BJ (cell line): ENCODE measurements around the gene SNX1. TPM values are rescaled to one million over a fixed set of nuclear protein-coding genes. Genes with fewer than 3 reads are reported as not detected.

Experiments
- CTCF ChIA-PET: fragments of 350-600 bp; formaldehyde crosslinking; extraction: SDS; loops from one replicate; lab custom pipeline; 2021; ENCODE audit warnings: antibody characterized with exemption, inconsistent platforms; lab: Yijun Ruan, JAX
- POLR2A ChIA-PET: fragments of 300-600 bp; sonication (Branson Sonifier 250); formaldehyde crosslinking; extraction: SDS; loops from one replicate; lab custom pipeline; 2021; ENCODE audit warnings: antibody characterized with exemption; lab: Charles Lee
- DNase-seq: peaks from one replicate; pipeline ENCODE4 v3.0.0-alpha.2; 2011; ENCODE audit warnings: low read depth
- H3K27me3 ChIP-seq: 2 replicates; pipeline ENCODE4 v1.6.0; 2011; ENCODE audit warnings: low read length; ENCODE audit not compliant: control insufficient read depth, insufficient read depth
- H3K36me3 ChIP-seq: 2 replicates; pipeline ENCODE4 v1.5.1; 2011; ENCODE audit warnings: low read length; ENCODE audit not compliant: control insufficient read depth, insufficient read depth
- H3K4me3 ChIP-seq: 2 replicates; pipeline ENCODE4 v1.5.1; 2011; ENCODE audit warnings: low read depth, mild to moderate bottlenecking, control low read depth, low read length
- polyA plus RNA-seq: library from polyadenylated mRNA; depleted of rRNA; stranded (reverse); fragments of >200 nt; gene quantifications from 2 replicates; pipeline ENCODE4 v1.2.3, GENCODE V29; 2011
- TF ChIP-seq, protein P1 (sequence below): IDR thresholded peaks from 2 replicates; pipeline ENCODE4 v1.5.1; 2011; ENCODE audit warnings: low read depth, mild to moderate bottlenecking, control low read depth, inconsistent platforms, low read length, moderate library complexity; ENCODE audit not compliant: insufficient read depth

Gene SNX1
- polyA plus RNA-seq, 1 experiment, result 57.5 TPM

DNA sequence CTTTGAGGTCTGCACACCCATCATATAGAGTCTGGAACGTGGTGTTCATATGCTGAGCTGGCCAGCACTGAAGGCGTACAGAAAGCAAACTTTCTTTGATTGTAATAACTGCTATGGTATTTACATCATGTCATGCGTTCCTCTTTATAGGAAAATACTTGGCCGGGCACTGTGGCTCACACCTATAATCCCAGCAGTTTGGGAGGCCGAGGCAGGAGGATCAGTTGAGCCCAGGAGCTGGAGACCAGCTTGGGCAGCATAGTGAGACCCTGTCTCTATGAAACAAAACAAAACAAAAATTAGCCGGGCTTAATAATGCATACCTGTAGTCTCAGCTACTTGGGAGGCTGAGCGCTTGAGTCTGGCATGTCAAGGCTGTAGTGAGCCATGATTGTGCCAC is 52.4 kb downstream of the SNX1 start:
- Histone ChIP-seq H3K27me3 (peaks cover 5% of the 10 kb centered on the region), H3K36me3 (no peaks in the 10 kb centered on the region; the same call in 1 of the 2 replicates), H3K4me3 (no peak overlapping the region)
- CTCF ChIA-PET, result interaction anchor here (0.8 to 1.2 kb wide), 3 partner anchors 9 to 16 kb away, joined by 3 read pairs; partner anchors contain the start of gene PPIB
- TF ChIP-seq, protein P1, sequence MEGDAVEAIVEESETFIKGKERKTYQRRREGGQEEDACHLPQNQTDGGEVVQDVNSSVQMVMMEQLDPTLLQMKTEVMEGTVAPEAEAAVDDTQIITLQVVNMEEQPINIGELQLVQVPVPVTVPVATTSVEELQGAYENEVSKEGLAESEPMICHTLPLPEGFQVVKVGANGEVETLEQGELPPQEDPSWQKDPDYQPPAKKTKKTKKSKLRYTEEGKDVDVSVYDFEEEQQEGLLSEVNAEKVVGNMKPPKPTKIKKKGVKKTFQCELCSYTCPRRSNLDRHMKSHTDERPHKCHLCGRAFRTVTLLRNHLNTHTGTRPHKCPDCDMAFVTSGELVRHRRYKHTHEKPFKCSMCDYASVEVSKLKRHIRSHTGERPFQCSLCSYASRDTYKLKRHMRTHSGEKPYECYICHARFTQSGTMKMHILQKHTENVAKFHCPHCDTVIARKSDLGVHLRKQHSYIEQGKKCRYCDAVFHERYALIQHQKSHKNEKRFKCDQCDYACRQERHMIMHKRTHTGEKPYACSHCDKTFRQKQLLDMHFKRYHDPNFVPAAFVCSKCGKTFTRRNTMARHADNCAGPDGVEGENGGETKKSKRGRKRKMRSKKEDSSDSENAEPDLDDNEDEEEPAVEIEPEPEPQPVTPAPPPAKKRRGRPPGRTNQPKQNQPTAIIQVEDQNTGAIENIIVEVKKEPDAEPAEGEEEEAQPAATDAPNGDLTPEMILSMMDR, result no peak
- DNase-seq, result no peak
- POLR2A ChIA-PET, result no interaction called here

DNA sequence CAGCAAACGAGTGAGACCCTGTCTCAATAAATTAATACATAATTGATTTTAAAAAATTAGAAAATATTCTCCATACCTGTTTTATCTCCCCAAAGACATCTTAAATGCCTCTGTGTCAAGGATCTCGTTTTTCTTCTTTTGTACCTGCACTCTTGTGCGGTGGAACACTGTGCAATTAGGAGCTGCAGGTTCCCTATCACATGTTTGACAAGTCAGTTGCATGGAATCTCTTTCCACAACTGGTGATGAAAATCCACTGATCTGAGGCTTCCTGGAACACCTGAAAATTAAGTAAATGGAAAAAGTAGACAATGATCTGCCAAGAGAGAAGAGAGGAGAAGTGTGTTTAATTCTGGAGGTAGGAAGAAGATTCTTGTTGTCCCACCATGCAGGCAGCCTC is 52.8 kb downstream of the SNX1 start:
- H3K36me3 ChIP-seq, result no peaks in the 10 kb centered on the region; the same call in 1 of the 2 replicates
- no peak for DNase-seq
- CTCF ChIA-PET, result interaction anchor here (1.0 to 1.2 kb wide), 2 partner anchors 14 to 17 kb away, joined by 3 read pairs; partner anchors contain the start of gene PPIB
- POLR2A ChIA-PET, result no interaction called here
- TF ChIP-seq, protein P1, result no peak
- no peak overlapping the region for H3K4me3 ChIP-seq
- H3K27me3 ChIP-seq, result peaks cover 5% of the 10 kb centered on the region

DNA sequence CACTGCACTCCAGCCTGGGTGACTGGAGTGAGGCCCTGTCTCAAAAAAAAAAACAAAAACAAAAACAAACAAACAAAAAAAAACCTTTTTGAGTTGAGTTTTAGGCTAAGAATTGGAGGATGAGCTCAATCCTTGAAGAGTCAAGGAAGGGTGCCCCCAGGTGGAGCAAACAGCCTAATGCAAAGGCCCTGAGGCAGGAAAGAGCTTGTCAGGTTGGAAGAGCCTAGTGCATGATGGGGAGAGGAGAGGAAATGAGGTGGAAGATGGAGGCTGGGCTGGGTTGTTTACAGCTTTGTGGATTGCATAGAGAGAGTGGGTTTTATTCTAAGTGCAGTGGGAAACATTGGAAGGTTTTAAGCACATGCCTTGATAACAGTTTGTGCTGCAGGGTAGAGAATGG is 53.6 kb downstream of the SNX1 start:
- POLR2A ChIA-PET, result no interaction called here

DNA sequence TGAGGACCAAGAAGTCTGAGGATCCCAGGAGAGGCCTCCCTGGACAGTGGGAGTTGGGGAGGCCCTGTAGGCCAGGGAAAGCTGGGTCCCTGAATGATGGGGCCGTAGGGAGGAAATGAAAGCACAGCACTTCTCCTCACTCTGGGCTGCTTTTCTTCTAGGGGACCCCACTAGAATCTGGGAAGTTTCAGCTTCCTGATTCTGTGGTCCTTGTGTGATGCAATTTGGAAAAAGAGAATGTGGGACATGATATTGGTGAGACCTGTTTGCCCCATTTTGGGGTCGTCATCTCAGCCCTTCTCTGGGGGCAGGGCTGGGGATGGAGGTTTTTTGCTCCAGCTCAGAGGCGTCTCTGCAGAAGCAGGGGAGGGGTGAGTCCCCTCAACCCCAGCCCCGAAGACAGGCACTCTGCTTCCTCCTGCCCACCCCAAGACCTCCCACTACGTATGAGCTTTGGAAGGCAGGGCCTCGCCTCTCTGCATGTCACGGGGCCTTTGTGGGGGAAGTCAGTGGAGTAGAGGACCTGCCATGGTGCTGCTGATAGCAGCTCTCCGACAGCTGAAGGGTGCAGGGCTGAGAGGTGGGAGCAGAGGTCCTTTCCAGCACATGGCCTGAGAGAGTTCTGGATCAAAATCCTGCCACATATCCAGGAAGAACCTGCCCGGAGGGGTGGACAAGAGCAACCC is 54.3 kb downstream of the SNX1 start:
- Histone ChIP-seq H3K27me3 (peaks cover 5% of the 10 kb centered on the region), H3K36me3 (peaks cover 3% of the 10 kb centered on the region), H3K4me3 (no peak overlapping the region)
- CTCF ChIA-PET, result interaction anchor here (0.7 kb wide), 1 partner anchor 64 kb away, joined by 3 read pairs; no protein-coding TSS in a partner anchor
- DNase-seq, result no peak
- TF ChIP-seq, protein P1, result no peak
- POLR2A ChIA-PET, result no interaction called here

More for the DNA sequence above, 53.6 kb downstream of the SNX1 start:
- peaks cover 5% of the 10 kb centered on the region for H3K27me3 ChIP-seq
- DNase-seq, result no peak
- no peak overlapping the region for H3K4me3 ChIP-seq
- TF ChIP-seq, protein P1, result 0 out of 2 replicates have a peak, but pooled peaks have one; percentile 13
- H3K36me3 ChIP-seq, result peaks cover 3% of the 10 kb centered on the region
- CTCF ChIA-PET, result interaction anchor here (0.7 kb wide), 1 partner anchor 63 kb away, joined by 3 read pairs; no protein-coding TSS in a partner anchor

DNA sequence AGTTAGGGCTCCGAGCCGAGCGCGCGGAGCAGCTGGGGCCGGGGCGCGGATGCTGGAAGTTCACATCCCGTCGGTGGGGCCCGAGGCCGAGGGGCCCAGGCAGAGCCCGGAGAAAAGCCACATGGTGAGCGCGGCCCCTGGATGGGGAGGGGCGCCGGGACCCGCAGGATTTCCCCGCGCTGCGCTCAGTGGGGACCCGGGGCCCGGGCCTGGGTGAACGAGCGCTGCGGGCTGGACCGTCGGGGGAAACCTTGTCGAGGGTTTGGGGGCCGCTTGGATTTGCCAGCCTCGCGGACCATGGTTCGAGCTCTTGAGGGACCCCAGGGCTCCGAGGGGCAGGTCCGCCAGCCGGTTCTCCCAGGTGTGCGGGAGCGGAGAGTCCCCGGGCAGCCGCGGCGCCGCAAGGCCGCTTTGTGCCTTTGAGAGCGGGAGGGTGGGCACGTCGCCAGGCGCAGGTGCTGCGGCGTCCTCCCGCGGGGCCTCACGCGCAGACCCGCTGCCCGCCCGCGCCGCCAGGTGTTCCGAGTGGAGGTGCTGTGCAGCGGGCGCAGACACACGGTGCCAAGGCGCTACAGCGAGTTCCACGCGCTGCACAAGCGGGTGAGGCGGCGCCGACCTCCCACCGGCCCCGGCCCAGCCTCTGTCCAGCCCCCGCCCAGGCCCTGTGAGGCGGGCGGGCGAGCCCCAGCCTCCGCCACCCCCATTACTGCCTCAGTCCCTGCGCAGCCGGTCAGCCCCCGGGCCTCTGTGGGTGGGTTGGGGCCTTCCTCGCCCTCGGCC is 56.1 kb downstream of the SNX1 start, which contains the start of gene SNX22:
TSS of gene SNX22 (plus strand) at position 5 of the 780 bp plus-strand sequence. CDS start at position 50, 45 bp downstream.
- DNase-seq, result no peak
- ChIA-PET POLR2A (interaction anchor here (0.6 kb wide), 1 partner anchor 10 kb away, joined by 6 read pairs; no protein-coding TSS in a partner anchor), CTCF (interaction anchor here (1.9 to 3.6 kb wide), 2 partner anchors 11 to 29 kb away, joined by 5 to 18 read pairs; partner anchors contain the start of gene PPIB)
- peaks cover 5% of the 10 kb centered on the region for H3K27me3 ChIP-seq
- TF ChIP-seq, protein P1, result no peak
- peak within 1 kb of the TSS; percentile 49 for H3K4me3 ChIP-seq
- peaks cover 17% of the 10 kb centered on the region for H3K36me3 ChIP-seq
